Heart left ventricle (tissue), 13 donors: Measurements from ENCODE around the gene EPB41L2.

Experiments
- POLR2A ChIP-seq, 2 donors: fragments of 450-650 bp; IDR thresholded peaks; one replicate each; pipeline ENCODE4 v1.6.1; 2017; ENCODE audit warnings: antibody characterized with exemption in 2 of 2, mild to moderate bottlenecking in 2 of 2, moderate library complexity in 2 of 2
- TF ChIP-seq, protein P1 (sequence below), 12 donors: fragments of 200-600 bp; sonication (generic) in 4 of 12; IDR thresholded peaks; one replicate each; pipeline versions ENCODE4 v1.5.0 to v1.8.0; 2018 to 2022; ENCODE audit warnings: antibody characterized with exemption in 12 of 12, mild to moderate bottlenecking in 5 of 12
- donor health status: ischemic (EF 13 %, LVEDD 7.1; RV severe dilation, severe dysfunction).
- donor health status: DM: no; HTN: yes; CAD: no.
- donor health status: DM: no; HTN: no; CAD: no.
- donor health status: ischemic (EF 25% LVEDD 6.9; RV normal size, moderate dysfunction).
- donor health status: ischemic (EF 25% LVEDD 5.7; RV mildly dilated, moderate dysfunction).
- donor health status: ischemic (EF 35%, LVEDD 5.7; RV mildly dilated, moderate dysfunction).
- donor health status: nonischemic (EF 11% LVEDD 7.7; RV severe dilation, severe dysfunction).
- donor health status: DM: yes; HTN: yes; CAD: no.
- donor health status: PGD.
- donor health status: ischemic (EF 29% LVEDD 5.4; RV normal size, mild dysfunction).
- donor health status: nonischemic (EF 23%, LVEDD 6.1; RV moderate dilation, normal function).

DNA sequence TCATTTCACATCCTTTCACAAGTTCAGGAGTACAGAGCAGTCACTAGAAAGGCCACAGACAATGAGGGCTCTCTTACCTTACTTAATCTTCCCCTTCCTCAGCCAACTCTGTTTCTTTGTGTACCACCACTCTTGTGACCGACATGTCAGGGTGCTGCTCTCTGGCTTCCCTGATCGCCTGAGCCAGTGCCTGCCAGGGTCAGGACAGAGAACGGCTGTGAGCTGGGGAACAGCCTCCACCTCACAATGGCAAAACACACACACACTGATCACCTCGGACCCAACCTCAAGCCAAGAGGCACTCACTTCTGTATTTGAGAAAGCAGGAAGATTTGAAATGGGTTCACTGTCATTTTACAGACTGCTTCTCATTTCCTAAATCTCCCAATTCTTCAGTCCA, 205.0 kb downstream of the EPB41L2 start:
- TF ChIP-seq, protein P1, sequence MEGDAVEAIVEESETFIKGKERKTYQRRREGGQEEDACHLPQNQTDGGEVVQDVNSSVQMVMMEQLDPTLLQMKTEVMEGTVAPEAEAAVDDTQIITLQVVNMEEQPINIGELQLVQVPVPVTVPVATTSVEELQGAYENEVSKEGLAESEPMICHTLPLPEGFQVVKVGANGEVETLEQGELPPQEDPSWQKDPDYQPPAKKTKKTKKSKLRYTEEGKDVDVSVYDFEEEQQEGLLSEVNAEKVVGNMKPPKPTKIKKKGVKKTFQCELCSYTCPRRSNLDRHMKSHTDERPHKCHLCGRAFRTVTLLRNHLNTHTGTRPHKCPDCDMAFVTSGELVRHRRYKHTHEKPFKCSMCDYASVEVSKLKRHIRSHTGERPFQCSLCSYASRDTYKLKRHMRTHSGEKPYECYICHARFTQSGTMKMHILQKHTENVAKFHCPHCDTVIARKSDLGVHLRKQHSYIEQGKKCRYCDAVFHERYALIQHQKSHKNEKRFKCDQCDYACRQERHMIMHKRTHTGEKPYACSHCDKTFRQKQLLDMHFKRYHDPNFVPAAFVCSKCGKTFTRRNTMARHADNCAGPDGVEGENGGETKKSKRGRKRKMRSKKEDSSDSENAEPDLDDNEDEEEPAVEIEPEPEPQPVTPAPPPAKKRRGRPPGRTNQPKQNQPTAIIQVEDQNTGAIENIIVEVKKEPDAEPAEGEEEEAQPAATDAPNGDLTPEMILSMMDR (IDR thresholded peaks at IDR 0.05) = no peak
- no peak for TF ChIP-seq POLR2A (IDR thresholded peaks at IDR 0.05)
